Kidney epithelial cell (primary cell): Measurements from ENCODE around the gene NLRP8. TPM values are rescaled to one million over a fixed set of nuclear protein-coding genes. Genes with fewer than 3 reads are reported as not detected.

Source experiments
- DNase-seq: peaks from one replicate; pipeline ENCODE4 v3.0.0-alpha.2; 2010; ENCODE audit warnings: low read depth
- H3K27me3 ChIP-seq: 2 replicates; pipeline ENCODE4 v1.6.0; 2011; ENCODE audit warnings: low read length; ENCODE audit not compliant: control insufficient read depth, insufficient read depth
- H3K36me3 ChIP-seq: 2 replicates; pipeline ENCODE4 v1.5.1; 2011; ENCODE audit warnings: low read length; ENCODE audit not compliant: control insufficient read depth, insufficient read depth
- H3K4me3 ChIP-seq: 2 replicates; pipeline ENCODE4 v1.5.1; 2011; ENCODE audit warnings: low read depth, mild to moderate bottlenecking, control low read depth, low read length
- total RNA-seq: library from RNA; depleted of rRNA; stranded (reverse); fragments of >200 nt; gene quantifications from 2 replicates; pipeline ENCODE4 v1.2.3, GENCODE V29; 2015
- TF ChIP-seq, protein P1 (sequence below): IDR thresholded peaks from 2 replicates; pipeline ENCODE4 v1.5.1; 2011; ENCODE audit warnings: mild to moderate bottlenecking, moderate library complexity, low read length, control low read depth, inconsistent platforms; ENCODE audit not compliant: insufficient read depth, poor library complexity, severe bottlenecking

The NLRP8 gene
- total RNA-seq, 1 donor from 2014 or later = not detected

DNA sequence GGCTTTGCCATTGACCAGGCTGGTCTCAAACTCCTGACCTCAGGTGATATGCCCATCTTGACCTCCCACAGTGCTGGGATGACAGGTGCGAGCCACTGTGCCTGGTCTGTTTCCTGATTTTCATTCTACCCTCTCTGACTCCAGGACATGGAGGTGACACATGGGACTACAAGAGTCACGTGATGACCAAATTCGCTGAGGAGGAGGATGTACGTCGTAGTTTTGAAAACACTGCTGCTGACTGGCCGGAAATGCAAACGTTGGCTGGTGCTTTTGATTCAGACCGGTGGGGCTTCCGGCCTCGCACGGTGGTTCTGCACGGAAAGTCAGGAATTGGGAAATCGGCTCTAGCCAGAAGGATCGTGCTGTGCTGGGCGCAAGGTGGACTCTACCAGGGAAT is 79.1 kb downstream of the NLRP8 start:
- no peaks in the 10 kb centered on the region for H3K27me3 ChIP-seq
- no peak overlapping the region for H3K4me3 ChIP-seq
- no peak for DNase-seq
- H3K36me3 ChIP-seq = no peaks in the 10 kb centered on the region
- TF ChIP-seq, protein P1, sequence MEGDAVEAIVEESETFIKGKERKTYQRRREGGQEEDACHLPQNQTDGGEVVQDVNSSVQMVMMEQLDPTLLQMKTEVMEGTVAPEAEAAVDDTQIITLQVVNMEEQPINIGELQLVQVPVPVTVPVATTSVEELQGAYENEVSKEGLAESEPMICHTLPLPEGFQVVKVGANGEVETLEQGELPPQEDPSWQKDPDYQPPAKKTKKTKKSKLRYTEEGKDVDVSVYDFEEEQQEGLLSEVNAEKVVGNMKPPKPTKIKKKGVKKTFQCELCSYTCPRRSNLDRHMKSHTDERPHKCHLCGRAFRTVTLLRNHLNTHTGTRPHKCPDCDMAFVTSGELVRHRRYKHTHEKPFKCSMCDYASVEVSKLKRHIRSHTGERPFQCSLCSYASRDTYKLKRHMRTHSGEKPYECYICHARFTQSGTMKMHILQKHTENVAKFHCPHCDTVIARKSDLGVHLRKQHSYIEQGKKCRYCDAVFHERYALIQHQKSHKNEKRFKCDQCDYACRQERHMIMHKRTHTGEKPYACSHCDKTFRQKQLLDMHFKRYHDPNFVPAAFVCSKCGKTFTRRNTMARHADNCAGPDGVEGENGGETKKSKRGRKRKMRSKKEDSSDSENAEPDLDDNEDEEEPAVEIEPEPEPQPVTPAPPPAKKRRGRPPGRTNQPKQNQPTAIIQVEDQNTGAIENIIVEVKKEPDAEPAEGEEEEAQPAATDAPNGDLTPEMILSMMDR = no peak

Other genes starting within 250 kb of the NLRP8 start
- gene NLRP9, start 209.4 kb upstream of the NLRP8 start, total RNA-seq = not detected in 2 replicates
- not detected in 2 replicates for gene RFPL4A, start 188.7 kb upstream of the NLRP8 start, total RNA-seq
- not detected in 2 replicates for gene RFPL4AL1, start 178.7 kb upstream of the NLRP8 start, total RNA-seq
- not detected in 2 replicates for gene NLRP11, start 115.8 kb upstream of the NLRP8 start, total RNA-seq
- gene NLRP4, start 111.3 kb upstream of the NLRP8 start, total RNA-seq = not detected in 2 replicates
- not detected in 2 replicates for gene NLRP13, start 15.5 kb upstream of the NLRP8 start, total RNA-seq
- not detected in 2 replicates for gene NLRP5, start 38.9 kb downstream of the NLRP8 start, total RNA-seq
- gene ZNF787, start 173.5 kb downstream of the NLRP8 start, total RNA-seq = 26.6 and 38.3 TPM in 2 replicates
- gene ZNF444, start 193.5 kb downstream of the NLRP8 start, total RNA-seq = 35.9 and 40.0 TPM in 2 replicates
- gene GALP, start 228.2 kb downstream of the NLRP8 start, total RNA-seq = not detected in 2 replicates
- gene ZSCAN5B, start 250.0 kb downstream of the NLRP8 start, total RNA-seq = not detected in 2 replicates